Activated CD4-positive, alpha-beta T cell treated with anti-CD3 and anti-CD28 coated beads for 24 hours (primary cell): ENCODE results near the gene ASB18.
"Not testable (repeated sequence)": the region's sequence is repeated elsewhere in the genome, so short reads cannot be mapped to it uniquely, and the experiment has no call there.

ENCODE experiments used
- DNase-seq, 2 donors: peaks; one replicate each; pipeline ENCODE4 v3.0.0-alpha.2; 2020; ENCODE audit warnings: low read depth in 2 of 2

Gene ASB18

DNA sequence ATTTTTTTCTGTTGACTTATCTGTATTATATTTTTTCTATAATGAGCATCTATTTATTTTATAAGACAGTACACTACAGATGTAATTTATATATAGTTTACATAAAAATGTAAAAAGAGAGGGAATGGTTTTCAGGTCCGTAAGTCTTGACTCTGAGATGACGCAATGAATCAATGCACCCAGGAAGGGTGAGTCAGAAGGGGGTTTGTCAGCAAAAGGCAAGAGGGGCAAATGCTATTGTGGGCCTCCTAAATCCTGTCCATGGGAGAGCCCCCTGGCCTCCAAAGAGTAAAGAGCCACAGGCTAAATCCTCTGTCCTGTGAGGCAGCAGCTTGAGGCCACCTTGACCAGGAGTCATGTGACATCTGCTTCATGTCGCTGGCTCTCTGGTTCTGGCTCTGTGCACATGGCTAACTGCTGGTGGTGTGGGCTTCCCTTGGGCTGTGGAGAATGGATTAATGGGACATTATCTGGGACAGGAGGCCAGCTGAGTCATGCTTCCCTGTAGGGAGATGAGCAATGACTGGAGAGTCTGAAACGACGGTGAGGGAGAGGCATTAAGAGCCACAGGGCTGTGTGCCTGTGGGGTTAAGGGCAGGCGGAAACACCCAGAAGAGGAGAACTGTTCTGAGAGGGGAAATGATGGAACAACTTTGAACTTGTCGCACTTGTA, 22.8 kb upstream of the ASB18 start:
- DNase-seq, result no peak

DNA sequence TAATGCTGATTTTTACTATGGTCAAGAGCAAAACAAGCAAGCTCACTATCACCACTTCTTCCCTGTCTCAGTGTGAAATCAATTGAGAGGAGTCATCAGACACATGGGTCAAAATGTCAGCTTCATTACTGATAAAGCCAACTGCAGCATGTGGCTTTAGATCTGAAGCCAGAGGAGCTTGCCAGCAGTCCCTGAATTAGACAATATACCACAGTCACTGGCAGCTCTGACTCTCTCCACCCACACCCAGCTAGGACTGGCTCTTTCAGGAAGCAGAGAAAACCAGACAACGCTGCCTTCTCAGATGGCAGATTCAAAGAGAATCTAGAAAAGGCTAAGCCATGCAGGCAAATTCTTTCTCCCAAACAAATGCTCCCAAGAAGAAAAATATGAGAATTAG, 20.0 kb upstream of the ASB18 start:
- no peak for DNase-seq

DNA sequence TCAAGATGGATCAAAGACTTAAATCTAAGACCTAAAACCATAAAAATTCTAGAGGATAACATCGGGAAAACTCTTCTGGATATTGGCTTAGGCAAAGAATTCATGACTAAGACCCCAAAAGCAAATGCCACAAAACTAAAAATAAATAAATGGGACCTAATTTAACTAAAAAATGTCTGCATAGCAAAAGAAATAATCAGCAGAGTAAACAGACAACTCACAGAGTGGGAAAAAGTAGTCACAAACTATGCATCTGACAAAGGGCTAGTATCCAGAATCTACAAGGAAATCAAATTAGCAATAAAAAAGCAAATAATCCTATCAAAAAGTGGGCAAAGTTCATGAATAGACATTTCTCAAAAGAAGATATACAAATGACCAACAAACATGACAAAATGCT, 18.2 kb upstream of the ASB18 start:
- no peak for DNase-seq

DNA sequence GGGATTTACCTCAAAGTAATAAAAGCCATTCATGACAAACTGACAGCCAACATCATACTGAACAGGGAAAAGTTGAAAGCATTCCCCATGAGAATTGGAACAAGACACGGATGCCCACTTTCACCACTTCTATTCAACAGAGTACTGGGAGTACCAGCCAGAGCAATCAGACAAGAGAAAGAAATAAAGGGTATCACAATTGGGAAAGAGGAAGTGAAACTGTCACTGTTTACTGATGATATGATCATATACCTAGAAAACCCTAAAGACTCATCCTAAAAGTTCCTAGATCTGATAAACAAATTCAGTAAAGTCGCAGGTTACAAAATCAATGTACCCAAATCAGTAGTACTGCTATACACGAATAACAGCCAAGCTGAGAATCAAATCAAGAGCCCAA, 17.2 kb upstream of the ASB18 start:
- DNase-seq, result no peak

DNA sequence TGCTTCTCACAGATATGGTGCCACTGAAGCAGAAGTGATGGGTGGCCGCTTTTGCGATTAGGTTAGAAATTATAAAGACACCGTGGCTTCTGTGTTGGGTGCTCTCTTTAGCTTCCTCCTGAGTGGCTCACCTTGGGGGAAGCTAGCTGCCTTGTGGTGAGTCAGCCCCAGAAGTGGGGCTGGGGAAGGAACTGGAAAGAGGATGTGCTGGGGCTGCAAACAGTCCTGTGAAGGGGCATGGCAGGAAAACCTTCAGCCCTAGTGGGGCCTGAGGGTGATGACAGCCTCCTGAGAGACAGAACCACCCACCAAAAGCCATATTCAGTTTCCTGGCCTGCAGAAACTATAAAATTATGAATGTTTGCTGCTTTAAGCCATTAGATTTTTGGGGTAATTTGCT, 8.9 kb upstream of the ASB18 start:
- DNase-seq, result no peak

DNA sequence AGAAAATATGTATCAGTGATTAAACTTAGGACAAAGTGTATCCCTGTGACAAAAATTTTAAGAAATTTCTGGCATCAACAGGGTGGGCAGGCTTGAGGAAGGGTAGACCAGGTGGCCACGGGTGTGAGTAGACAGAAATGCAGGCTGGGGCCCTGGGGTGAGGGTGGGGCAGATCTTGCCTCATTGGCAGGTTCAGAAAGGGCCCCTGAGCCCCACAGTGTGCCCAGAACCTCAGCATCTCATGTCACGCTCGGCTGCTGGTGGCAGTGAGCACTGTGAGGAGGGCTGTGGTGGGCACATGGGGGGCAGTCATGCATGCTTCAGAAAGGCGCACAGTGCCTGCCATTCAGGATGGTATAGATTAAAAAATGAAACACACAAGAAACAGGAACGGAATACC, 7.6 kb upstream of the ASB18 start:
- no peak for DNase-seq

DNA sequence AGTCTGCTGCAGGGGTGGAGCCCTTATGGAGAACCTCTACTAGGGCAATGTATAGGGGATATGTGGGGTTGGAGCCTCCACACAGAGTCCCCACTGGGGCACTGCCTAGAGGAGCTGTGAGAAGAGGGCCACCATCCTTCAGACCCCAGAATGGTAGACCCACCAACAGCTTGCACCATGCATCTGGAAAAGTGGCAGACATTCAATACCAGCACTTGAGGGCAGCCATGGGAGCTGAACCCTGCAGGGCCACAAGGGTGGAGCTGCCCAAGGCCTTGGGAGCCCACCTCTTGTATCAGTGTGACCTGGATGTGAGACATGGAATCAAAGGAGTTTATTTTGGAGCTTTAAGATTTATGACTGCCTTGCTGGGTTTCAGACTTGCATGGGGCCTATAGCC, 5.7 kb upstream of the ASB18 start:
- DNase-seq, result not testable (repeated sequence)

DNA sequence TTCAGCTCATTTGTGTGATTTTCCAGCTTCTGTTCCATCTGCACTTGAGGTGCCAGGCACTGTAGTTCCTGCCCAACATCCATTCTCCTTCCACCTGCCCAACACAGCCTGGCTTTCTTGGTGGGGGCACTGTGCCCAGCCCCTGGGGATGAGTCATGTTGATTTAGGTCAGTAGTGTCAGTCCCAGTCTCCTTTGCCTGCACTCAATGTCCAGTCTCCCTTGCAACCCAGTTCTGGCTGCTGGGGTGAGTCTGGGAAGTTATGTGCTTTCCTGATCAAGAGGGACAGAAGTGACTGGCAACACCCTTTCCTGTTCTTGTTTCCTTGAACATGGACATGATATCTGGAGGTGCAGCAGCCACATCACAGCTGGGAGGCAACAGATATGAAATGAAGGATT, 1.5 kb upstream of the ASB18 start:
- no peak for DNase-seq

DNA sequence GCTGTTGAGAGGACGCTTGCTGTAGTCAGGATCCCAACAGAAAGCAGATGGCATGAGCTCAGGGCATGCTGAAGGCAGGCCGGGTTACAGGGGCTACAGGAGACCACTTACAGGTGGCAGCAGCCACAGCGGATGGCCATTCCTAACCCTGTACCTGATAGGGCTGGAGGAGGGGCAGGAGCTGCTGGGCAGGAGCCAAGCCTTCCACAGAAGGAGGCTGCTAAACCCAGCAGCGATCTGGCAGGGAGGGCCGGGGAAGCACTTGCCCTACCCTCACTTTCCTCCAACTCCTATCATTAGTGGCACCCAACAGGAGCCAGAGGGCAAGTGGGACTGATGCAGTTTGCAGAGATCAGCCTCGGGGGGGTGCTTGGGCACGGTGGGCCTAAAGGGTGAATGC, 2.0 kb downstream of the ASB18 start:
- no peak for DNase-seq

DNA sequence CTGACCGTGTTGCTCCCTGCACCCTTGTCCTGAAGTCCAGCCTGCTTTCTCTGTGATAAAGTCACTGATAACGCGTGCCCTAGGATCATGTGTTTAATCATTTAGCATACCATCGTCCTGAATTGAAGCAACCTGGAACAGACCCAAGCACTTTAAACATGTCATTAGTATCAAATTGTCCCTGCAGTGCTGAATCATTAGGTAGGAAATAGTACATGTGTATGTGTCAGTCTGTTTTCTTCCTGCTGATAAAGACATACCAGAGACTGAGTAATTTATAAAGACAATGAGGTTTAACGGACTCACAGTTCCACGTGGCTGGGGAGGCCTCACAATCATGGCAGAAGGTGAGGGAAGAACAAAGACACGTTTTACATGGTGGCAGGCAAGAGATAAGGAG, 2.8 kb downstream of the ASB18 start:
- DNase-seq, result no peak

DNA sequence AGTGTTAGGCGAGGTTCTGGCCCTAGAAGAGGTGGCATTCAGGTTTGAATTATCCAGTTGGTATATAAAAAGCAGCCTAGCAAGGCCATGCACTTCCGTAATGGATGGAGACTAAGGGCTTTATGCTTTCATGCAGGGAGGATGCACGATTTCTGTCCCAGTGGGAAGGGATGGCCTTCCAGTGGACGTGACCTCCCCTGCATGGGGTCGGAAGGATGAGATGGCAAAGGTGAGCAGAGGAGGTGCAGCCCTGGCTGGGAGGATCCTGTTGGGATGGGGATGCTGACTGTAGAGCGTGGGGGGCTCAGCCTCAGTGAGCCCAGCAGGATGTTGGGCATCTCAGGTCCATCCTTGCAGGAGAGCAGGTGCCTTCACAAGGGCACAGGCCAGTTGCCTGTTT, 4.8 kb downstream of the ASB18 start:
- DNase-seq, result no peak

DNA sequence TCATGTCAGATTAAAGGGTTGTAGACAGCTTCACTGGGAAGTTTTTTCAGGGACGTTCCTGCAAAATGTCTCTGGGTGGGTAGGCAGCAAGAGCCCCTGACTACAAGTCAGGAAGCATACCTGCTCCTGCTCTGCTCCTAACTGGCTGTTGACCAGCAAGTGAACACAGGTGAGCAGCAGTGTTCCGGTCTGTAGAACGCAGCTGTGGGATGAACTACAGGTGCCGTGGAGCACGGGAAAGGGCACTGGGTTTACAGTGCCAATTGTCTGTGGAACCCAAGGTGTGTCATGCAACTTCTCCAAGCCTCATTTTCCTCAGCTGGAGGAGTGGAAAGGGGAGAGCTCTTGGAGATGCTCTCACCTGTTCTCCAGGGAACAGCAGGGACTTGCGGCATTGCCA, 6.6 kb downstream of the ASB18 start:
- DNase-seq, result no peak

DNA sequence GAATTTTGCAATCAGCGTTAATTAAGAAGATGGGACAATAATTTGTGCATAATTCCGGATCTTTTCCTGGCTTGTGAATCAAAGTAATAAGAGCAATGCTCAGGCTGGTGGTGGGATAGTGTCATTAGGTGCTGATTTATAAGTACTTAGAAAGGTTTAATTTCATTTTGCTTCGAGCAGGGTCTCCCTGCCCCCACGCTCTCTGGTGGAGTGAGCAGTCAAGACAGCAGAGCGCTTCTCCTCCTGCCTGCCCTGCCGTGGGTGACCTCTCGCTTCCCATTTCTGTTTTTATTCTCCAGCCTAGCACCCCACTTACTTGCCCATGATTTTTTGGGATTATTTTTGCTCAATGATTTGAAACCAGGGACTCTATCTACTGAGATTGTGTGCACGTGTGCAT, 7.1 kb downstream of the ASB18 start:
- DNase-seq, result no peak

DNA sequence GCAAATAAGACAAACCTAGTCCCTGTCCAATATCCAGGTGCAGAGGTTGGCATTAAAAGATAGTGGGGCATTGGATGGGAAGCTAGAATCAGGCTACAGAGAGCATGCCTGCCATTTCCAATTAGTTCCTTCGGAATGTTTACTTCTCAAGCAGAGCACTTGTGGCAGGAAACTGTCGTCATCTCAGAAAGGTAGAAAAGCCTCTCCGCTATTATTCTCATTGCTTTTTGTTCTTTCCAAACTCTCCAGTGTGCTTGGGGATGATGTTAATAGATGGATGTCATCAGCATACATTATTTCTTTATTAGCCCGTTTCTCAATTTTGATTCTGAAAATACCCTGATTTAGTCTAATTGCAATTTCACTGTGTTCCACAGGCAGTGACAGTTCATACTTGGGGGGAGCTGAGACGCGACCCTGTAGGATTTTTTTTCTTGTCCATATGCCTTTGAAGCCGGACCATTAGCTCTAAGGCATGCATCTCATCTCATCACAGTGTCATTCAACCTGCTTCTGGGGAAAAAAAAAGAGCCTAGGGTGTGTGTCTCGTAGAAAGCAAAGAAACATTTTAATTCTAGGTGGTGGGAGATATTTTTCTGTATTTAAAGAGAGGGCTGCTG, 7.7 kb downstream of the ASB18 start:
- no peak for DNase-seq

DNA sequence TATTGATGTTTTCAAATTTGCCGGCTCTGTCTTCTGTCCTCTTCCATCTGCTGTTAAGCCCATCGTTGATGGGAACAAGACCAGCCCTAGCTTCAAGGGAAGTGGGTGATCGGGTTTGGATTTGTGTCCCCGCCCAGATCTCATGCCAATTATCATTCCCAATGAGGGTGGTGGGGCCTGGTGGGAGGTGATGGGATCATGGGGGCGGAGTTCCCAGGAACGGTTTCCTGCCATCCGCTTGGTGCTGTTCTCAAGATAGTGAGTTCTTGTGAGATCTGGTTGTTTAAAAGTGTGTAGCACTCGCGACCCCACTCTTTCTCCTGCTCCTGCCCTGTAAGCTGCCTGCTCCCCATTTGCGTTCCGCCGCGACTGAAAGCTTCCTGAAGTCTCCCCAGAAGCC, 9.5 kb downstream of the ASB18 start:
- DNase-seq, result no peak

DNA sequence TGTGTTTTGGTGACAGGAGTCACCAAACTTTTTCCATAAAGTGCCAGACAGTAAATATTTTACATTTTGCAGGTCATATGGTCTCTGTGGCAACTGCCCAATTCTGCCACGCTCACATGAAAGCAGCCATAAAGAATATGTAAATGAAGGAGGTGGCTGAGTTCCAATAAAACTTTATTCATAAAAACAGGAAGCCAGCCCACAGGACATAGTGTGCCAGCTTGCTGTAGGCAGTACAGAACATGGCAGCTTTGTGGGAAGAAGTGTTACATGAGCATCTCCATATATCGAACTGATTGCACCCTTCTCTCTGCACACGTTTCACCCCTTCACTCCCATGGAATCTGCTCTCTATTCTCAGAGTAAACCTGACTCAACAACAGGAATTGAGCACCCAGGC, 10.2 kb downstream of the ASB18 start:
- no peak for DNase-seq

DNA sequence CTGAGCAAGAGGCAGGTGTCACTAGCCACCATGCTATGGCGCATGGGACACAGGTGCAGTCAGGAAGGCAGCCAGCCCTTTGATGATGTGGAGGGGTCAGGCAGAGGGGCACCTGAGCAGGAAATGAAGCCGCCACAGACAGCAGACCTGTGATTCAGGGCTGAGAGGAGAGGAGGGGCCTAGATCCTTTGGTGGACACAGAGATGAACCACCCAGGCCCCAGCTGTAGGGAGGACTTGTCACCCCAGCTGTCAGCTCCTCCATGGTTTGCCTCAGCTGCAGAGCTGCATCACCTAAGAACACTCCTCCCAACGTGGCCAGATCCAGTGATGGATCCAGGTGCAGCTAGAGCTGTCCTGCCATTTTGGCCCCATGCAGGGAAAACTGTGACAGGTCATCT, 11.6 kb downstream of the ASB18 start:
- DNase-seq, result no peak

DNA sequence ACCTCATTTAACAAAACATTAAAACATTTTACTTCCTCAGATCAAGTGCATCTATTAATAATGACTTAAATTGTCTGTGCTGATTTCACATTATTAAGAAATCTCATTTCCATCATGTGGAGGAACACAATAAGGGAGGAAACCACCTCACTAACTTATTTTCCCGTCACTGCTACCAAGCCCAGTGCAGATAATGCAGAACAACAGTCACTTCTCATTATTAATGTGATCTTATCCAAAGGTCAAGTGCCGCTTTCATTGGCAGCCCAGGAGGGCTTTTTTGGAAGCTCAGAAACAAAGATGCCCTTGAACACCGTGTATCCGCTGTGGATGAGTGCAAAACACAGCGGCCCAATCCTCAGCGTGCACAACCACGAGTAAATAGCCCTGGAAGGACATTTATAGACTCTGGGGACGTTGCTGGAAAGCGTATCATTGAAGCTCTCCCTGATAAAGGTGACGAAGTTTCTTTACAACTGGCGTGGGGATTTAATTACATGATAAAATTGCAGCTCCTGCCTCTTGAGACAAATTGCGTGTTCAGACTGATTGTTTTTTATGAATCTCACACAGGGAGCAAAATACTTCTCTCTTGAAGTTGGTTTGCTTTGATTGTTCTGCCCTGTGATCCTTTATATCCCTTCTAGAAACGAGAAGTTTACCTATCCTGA, 13.2 kb downstream of the ASB18 start:
- DNase-seq, result no peak

DNA sequence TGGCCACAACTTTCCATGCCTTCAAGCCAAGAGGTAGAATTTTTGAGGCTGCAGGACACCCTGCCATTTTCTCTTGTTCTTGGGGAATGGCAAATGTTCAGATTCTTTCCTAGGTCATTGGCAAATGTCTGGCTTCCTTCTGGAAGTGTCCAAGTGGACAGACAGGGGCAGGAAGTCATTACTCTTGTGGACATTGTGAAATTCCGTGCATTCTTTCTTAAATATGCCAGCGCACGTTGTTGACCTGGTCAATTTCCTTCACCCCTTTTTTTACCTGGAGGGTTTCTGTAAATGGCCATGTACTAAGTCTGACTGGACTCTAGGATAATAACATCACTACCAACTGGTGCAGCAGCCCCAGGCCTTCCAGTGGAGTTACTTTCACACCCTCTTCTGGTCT, 13.9 kb downstream of the ASB18 start:
- no peak for DNase-seq

DNA sequence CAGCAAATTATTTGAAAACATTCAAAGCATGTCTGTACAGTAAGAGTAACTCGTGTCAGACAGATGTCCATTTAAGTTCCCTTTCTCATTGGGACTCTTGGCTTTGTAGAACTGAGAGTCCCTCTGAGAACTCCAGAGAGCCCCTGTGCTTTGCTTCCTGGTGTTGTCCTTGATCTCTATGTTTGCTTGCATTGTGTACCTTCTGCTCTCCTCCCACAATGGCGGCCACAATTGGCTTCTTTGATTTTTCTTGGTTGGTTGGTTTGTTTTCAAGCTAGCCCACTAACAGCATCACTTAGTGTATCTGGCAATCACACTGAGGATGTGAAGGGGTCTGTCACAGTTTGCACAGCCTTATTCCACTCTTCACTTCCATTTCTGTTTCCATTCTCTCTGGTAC, 15.1 kb downstream of the ASB18 start:
- DNase-seq, result no peak

DNA sequence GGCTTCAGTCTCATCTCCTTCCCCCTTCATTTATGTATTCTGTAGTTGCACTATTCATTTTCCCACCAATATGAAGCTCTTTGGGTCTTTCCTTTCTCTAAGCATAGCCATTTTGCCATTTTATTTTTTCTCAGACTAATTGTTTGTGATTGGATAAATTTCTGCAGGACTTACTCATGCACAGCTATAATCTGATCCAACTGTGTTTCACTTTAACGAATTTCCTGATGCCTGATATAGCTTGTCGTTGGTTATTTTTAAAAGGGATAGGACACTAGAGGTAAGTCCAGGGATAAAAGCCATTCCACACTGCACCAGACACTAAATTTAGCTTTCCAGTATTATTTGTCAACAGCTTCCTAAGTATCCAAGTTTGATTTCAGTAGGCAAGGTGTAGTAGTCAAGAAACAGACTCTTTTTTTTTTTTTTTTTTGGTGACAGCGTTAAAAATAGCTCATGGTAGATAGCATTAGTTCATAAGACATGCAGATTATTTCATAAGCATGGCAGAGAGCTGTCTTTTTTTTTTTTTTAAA, 17.4 kb downstream of the ASB18 start:
- no peak for DNase-seq

DNA sequence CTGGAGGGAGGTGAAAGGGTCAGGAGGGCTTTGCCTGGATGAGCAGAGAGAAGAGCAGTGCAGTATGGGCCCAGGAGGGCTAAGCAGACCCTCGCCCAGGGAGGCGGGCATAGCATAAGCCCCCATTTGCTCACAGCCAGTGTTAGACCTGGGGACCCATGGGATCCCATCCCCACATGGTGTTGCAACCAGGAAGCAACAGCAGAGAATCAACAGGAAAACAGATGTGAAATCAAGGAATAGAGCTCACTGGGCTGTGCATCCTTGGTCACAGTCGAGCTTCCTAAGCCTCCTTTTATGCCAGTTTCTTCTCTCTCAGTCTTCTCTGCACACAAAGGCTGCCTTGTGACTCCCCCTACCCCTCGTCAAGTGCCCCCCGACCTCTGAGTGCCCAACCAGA, 19.9 kb downstream of the ASB18 start:
- no peak for DNase-seq

DNA sequence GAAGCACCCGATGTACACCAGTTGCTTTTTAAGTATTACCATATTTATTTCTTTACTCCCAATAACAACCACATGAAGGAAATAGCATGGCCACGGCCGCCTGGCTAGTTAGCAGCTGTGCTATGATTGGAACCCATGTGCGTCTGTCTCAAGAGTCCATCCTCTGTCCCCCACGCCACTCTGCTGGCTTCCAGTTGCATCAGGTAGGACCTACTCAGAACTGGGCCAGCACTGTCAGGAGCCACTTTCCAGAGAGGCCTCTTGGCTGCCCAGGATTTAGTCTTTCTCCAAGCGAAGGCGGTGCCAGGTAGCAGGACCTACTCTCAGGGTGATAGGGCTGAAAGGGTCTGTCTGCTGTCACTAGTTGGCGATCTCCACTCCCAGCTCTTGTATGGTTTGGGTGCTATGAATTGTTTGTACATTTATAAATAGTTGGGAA, 22.1 kb downstream of the ASB18 start:
- DNase-seq, result no peak
